ENCODE data around the gene PFDN4. TPM values are rescaled to one million over a fixed set of nuclear protein-coding genes. Genes with fewer than 3 reads are reported as not detected.
A peak's percentile ranks its signal among the peaks of the same experiment; 100 is the strongest.

PFDN4 gene
- total RNA-seq, 6 experiments from 2014 or later = 31.6 to 37.1 (median 35.1) TPM

- no peaks in the 10 kb centered on the region for H3K9me3 Mint-ChIP-seq
- H3K27ac Mint-ChIP-seq = no peak overlapping the region
- DNase-seq = peak; percentile 63
- H3K4me3 Mint-ChIP-seq = no peak overlapping the region
- no peak for TF ChIP-seq CTCF (IDR thresholded peaks at IDR 0.05)
- no peaks in the 10 kb centered on the region for H3K36me3 Mint-ChIP-seq (ENCODE audit: low read depth)
- peaks cover 27% of the 10 kb centered on the region for H3K27me3 Mint-ChIP-seq (ENCODE audit: insufficient read depth)
- peaks cover 21% of the 10 kb centered on the region for H3K4me1 Mint-ChIP-seq (ENCODE audit: low read depth)
These were observed 31.3 kb upstream of the PFDN4 start for GRCh38 chr20:54176610-54177009.

DNA sequence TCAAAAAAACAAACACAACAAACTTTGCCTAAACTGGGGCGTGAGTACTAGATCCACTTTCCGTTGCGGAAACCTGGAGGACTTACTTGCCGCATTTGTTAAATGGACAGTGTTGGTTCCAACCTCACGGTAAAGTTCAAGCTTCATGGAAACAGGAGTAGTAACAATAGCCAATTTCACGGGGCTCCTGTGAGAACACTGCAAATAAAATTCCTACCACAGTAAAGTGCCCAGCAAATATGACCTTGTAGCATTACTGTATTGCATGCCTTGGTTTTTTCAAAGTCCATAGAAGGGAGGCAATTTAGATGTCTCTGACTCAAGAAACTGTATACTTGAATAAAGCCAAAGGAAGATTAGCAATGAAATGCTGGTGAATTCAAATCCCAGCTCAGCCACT lies 30.5 kb upstream of the PFDN4 start:
- Mint-ChIP-seq H3K9me3 (no peaks in the 10 kb centered on the region), H3K4me3 (no peak overlapping the region), H3K27ac (no peak overlapping the region), H3K27me3 (ENCODE audit: insufficient read depth) (peaks cover 22% of the 10 kb centered on the region), H3K4me1 (ENCODE audit: low read depth) (peaks cover 21% of the 10 kb centered on the region), H3K36me3 (ENCODE audit: low read depth) (no peaks in the 10 kb centered on the region)
- no peak for TF ChIP-seq CTCF (IDR thresholded peaks at IDR 0.05)
- DNase-seq = no peak

GRCh38 chr20:54178256-54178655 lies 29.6 kb upstream of the PFDN4 start:
- no peaks in the 10 kb centered on the region for H3K36me3 Mint-ChIP-seq (ENCODE audit: low read depth)
- no peak overlapping the region for H3K27ac Mint-ChIP-seq
- no peak overlapping the region for H3K4me3 Mint-ChIP-seq
- no peak for TF ChIP-seq CTCF (IDR thresholded peaks at IDR 0.05)
- peaks cover 21% of the 10 kb centered on the region for H3K4me1 Mint-ChIP-seq (ENCODE audit: low read depth)
- no peaks in the 10 kb centered on the region for H3K9me3 Mint-ChIP-seq
- DNase-seq = no peak
- H3K27me3 Mint-ChIP-seq (ENCODE audit: insufficient read depth) = peaks cover 17% of the 10 kb centered on the region

GRCh38 chr20:54179946-54180345 lies 27.9 kb upstream of the PFDN4 start:
- TF ChIP-seq CTCF (IDR thresholded peaks at IDR 0.05) = no peak
- H3K27ac Mint-ChIP-seq = no peak overlapping the region

GRCh38 chr20:54180931-54181330 lies 27.0 kb upstream of the PFDN4 start:
- Mint-ChIP-seq H3K4me1 (ENCODE audit: low read depth) (peaks cover 8% of the 10 kb centered on the region), H3K4me3 (no peak overlapping the region), H3K9me3 (no peaks in the 10 kb centered on the region), H3K36me3 (ENCODE audit: low read depth) (no peaks in the 10 kb centered on the region), H3K27me3 (ENCODE audit: insufficient read depth) (peaks cover 8% of the 10 kb centered on the region), H3K27ac (no peak overlapping the region)
- DNase-seq = no peak
- TF ChIP-seq CTCF (IDR thresholded peaks at IDR 0.05) = no peak

More at GRCh38 chr20:54179946-54180345, 27.9 kb upstream of the PFDN4 start:
- no peaks in the 10 kb centered on the region for H3K9me3 Mint-ChIP-seq
- peaks cover 9% of the 10 kb centered on the region for H3K27me3 Mint-ChIP-seq (ENCODE audit: insufficient read depth)
- DNase-seq = no peak
- H3K36me3 Mint-ChIP-seq (ENCODE audit: low read depth) = no peaks in the 10 kb centered on the region
- H3K4me1 Mint-ChIP-seq (ENCODE audit: low read depth) = peaks cover 8% of the 10 kb centered on the region
- H3K4me3 Mint-ChIP-seq = no peak overlapping the region

DNA sequence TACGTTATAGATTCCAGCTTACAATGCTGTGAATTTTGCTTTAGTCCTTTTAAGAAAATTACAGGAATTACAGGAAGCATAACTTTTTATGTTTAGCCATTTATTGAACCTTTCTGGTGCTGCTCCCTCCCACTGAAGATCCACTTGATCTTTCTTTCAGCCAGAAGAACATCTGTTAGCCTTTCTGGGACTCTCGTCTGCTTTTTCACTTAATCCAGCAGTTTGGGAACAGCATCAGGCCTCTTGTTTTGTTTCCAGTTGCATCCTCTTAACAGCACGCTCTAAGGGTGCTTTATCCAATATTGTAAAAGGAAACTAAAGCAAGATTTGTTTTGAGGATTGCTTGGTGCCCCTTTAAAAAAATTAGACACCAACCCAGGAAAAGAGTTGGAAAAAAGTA lies 23.8 kb upstream of the PFDN4 start:
- Mint-ChIP-seq H3K36me3 (ENCODE audit: low read depth) (no peaks in the 10 kb centered on the region), H3K27ac (no peak overlapping the region), H3K4me1 (ENCODE audit: low read depth) (no peaks in the 10 kb centered on the region; the same call in none of the 2 replicates), H3K4me3 (no peak overlapping the region), H3K9me3 (no peaks in the 10 kb centered on the region), H3K27me3 (ENCODE audit: insufficient read depth) (peaks cover 8% of the 10 kb centered on the region)
- no peak for TF ChIP-seq CTCF (IDR thresholded peaks at IDR 0.05)
- no peak for DNase-seq
